ENCODE results near the gene SH3PXD2B. TPM values are rescaled to one million over a fixed set of nuclear protein-coding genes. Genes with fewer than 3 reads are reported as not detected.
A peak's percentile ranks its signal among the peaks of the same experiment; 100 is the strongest.

SH3PXD2B gene
- total and polyA plus RNA-seq, 2 of the 13 experiments (the other 11 are each of a cell fraction or from before 2014, with no cell fraction given) = 3.4 to 4.6 TPM

- TF ChIP-seq ZNF713 (CRISPR knock-in tag; IDR thresholded peaks at IDR 0.05) (no peak), ZNF317 (CRISPR knock-in tag; IDR thresholded peaks at IDR 0.05) (no peak), SMARCE1 (IDR thresholded peaks at IDR 0.05; ENCODE audit: borderline replicate concordance) (no peak), GTF2F1 (IDR thresholded peaks at IDR 0.05; ENCODE audit: low read length) (no peak), ZFP37 (CRISPR knock-in tag; IDR thresholded peaks at IDR 0.05; ENCODE audit: borderline replicate concordance) (no peak), PHF8 (CRISPR knock-in tag; IDR thresholded peaks at IDR 0.05) (no peak), ZBTB37 (CRISPR knock-in tag; IDR thresholded peaks at IDR 0.05) (no peak), HNF4G (IDR thresholded peaks at IDR 0.05; ENCODE audit: borderline replicate concordance, low read depth, low read length) (peak; percentile 50; the same call in 1 of the 2 replicates), HNF4G (CRISPR knock-in tag; IDR thresholded peaks at IDR 0.05; ENCODE audit: borderline replicate concordance, low read depth) (no peak), ZNF407 (CRISPR knock-in tag; IDR thresholded peaks at IDR 0.05; ENCODE audit: not compliant biosample characterization) (no peak), ZNF629 (CRISPR knock-in tag; conservative IDR thresholded peaks at IDR 0.05) (0 out of 2 replicates have a peak, but pooled peaks have one; percentile 12), ZNF230 (CRISPR knock-in tag; IDR thresholded peaks at IDR 0.05) (no peak), YEATS2 (CRISPR knock-in tag; IDR thresholded peaks at IDR 0.05; ENCODE audit: borderline replicate concordance) (no peak)
- TF ChIP-seq, protein P1, sequence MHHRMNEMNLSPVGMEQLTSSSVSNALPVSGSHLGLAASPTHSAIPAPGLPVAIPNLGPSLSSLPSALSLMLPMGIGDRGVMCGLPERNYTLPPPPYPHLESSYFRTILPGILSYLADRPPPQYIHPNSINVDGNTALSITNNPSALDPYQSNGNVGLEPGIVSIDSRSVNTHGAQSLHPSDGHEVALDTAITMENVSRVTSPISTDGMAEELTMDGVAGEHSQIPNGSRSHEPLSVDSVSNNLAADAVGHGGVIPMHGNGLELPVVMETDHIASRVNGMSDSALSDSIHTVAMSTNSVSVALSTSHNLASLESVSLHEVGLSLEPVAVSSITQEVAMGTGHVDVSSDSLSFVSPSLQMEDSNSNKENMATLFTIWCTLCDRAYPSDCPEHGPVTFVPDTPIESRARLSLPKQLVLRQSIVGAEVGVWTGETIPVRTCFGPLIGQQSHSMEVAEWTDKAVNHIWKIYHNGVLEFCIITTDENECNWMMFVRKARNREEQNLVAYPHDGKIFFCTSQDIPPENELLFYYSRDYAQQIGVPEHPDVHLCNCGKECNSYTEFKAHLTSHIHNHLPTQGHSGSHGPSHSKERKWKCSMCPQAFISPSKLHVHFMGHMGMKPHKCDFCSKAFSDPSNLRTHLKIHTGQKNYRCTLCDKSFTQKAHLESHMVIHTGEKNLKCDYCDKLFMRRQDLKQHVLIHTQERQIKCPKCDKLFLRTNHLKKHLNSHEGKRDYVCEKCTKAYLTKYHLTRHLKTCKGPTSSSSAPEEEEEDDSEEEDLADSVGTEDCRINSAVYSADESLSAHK (CRISPR knock-in tag; IDR thresholded peaks at IDR 0.05; ENCODE audit: borderline replicate concordance) = no peak
- TF ChIP-seq, protein P2, sequence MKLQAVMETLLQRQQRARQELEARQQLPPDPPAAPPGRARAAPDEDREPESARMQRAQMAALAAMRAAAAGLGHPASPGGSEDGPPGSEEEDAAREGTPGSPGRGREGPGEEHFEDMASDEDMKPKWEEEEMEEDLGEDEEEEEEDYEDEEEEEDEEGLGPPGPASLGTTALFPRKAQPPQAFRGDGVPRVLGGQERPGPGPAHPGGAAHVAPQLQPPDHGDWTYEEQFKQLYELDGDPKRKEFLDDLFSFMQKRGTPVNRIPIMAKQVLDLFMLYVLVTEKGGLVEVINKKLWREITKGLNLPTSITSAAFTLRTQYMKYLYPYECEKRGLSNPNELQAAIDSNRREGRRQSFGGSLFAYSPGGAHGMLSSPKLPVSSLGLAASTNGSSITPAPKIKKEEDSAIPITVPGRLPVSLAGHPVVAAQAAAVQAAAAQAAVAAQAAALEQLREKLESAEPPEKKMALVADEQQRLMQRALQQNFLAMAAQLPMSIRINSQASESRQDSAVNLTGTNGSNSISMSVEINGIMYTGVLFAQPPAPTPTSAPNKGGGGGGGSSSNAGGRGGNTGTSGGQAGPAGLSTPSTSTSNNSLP (IDR thresholded peaks at IDR 0.05; ENCODE audit: low read depth, low read length) = no peak
Measured at GRCh38 chr5:172454358-172455086, at the start of gene SH3PXD2B (continued).
